GM21786 (cell line): ENCODE data around the gene RPL36.

Source experiments
- ATAC-seq: cut with Tn5 transposase; IDR thresholded peaks from one replicate; pipeline ENCODE4 v1.9.1; 2021; ENCODE audit not compliant: unreplicated experiment

The RPL36 gene

DNA sequence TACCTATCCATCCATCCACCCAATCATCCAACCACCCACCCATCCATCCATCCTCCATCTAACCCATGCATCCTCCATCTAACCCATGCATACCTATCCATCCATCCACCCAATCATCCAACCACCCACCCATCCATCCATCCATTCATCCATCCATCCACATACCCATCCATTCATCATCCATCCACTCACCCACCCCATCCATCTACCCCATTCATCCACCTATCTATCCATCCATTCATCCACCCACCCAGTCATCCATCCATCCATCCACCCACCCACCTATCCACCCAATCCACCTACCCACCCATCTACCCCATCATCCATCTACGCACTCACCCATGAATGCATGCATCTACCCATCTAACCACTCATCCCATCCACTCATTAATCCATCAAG lies 16.3 kb upstream of the RPL36 start:
- no peak for ATAC-seq

DNA sequence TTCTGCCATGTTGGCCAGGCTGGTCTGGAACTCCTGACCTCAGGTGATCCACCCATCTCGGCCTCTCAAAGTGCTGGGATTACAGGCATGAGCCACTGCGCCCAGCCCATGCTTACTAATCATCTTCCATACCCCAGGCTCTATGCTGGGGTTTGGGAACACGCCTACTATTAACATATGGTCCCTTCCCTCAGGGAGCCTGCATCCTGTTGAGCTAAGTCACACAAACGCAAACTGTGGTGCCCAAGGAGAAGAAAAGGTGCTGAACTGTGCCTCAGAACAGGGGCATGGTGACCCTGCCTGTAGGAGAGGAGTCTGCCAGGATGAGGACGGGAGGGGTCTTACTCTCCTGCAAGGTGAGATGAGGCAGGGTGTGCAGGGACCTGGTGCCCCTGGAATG lies 15.4 kb upstream of the RPL36 start:
- ATAC-seq, result no peak

DNA sequence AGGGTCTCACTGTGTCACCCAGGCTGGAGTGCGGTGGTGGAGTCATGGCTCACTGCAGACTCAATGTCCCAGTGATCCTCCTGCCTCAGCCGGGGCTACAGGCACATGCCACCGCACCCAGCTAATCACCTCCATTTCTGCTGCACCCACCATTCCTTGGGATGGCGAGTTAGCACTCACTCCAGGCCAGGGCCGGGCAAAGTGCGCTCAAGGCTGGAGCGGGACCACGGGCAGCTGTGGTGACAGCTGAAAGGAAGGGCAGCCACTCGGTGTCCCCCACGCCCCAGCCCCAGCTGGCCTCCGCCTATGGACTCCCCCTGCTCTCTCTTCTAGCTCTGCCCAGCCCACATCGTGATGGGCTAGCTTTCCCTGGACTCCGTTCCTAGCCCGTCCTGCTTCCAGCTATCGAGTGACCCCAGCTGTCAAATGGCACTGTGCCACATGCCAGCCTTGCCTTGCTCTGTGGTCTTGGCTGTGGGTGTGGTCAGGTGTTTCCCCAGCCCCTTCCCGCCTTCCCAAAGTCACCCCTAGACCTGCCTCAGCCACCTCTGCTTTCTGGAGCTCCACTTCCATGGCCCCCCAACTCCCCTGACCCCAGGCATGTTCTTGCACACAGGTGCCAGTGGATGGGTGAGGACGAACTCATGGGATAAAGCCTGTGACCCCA lies 13.9 kb upstream of the RPL36 start:
- ATAC-seq, result no peak

DNA sequence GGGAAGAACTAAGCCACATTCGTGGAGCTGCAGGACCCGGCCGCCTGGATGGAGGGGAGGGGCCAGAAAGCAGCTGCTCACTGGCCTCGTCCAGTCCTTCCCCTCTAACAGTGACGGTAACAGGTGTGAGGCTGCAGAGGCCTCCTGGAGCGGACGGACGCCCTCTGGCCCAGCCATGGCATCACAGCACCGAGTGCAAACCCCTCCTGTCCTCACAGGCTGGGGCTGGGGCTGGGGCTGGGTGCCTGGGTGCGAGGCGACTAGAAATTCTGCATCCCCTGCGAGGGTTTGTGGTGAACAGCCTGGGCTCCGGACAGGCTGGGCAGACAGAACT lies 13.4 kb upstream of the RPL36 start:
- no peak for ATAC-seq

DNA sequence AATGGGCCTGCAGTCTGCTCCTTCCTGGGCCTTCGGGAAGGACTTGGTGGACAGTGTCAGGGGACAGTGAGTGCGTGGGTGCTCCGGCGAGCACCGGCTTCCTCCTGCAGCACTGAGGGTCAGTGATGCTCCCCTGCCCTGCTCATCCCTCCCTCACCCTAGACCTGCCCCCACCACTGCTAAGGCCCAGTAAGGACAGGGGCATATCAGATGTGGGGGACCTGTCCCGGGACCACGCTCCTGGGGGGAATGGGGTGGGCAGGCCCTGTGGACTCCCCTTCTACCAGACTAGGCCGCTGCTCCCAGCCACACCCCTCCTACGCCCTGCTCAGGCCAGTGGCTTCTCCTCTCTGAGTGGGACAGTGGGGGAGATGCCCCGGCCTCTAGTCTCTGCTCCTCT lies 13.0 kb upstream of the RPL36 start:
- no peak for ATAC-seq

DNA sequence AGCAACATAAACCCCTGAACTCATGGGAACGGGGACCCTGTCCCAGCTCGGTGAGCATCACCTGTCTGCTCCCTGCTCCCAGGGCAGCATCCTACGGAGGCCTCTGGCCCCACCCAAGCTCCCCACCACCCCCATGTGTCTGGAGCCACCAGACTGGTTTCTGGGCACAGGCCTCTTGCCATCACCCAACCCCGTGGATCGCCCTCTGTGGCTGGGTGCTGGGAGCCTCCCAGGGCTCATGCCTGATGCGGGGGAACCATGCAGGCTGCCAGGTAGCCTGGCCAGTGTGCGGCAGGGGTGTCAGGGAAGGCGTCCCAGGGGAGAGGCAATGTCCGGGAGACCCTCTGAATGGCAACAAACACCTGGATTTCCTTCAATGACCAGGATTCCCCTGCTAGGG lies 12.5 kb upstream of the RPL36 start:
- ATAC-seq, result no peak

DNA sequence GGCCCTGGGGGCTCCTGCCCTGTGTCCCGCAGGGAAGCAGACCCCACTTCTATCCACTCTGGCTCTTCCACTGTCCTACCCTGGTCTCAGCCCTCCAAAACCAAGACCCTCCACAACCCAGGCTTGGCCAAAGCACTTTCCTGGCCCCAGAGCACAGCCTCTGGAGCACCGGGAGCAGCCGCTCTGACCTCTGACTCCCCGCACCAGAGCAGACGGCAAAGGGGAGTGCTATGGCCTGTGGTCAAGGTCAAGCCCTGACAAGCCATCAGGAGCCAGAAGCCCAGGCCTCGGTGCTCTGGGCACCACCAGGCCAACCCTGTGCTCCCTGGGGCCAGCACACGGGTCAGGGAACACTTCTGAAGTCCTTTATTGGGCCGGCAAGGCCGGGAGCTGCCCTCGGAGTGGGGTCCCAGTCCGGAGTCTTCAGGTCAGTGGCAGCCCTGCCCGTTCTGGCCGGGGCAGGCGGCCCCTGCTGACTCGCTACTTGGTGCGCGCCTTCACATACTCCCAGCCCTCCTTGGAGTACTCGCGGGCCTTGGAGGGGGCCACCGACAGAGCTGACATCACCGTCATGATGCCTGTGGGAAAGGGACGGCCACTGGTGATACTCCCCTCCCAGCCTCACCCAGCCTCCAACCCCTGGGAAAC lies 11.9 kb upstream of the RPL36 start:
- no peak for ATAC-seq

DNA sequence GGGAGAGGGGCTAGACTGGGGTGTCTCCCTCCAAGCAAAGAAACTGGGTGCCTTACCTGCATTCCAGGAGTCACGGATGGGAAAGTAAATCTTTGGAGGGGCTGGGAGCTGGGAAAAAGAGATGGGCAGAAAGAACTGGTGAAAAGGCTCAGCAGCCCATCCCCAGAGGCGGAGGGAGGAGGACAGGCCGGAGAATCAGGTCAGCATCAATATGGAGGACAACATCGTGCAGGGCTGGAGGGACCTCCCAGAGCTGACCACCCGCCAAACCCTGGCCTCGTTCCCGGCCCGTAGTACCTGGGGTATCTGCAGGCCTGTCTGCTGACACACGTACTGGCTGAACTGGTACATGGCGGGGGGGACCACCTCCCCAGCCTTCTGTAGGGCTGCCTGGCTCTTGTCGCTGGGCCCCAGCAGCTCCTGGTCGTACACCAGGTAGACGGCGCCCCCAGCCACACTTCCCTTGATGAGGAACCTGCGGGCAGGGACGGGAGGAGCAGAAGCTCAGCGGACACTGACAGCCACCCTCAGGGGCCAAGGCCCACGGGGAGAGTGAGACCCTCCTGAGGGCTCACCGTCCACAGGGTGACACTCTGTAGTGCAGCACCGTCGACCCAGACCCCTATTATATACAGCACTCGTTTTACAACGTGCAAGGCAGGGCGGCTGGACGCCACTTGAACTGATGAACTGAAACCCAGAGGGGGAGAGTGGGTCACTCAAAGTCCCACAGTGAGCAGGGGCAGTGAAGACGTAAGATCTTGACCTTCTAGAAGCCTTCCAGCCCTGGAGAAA lies 10.6 kb upstream of the RPL36 start:
- ATAC-seq, result no peak

DNA sequence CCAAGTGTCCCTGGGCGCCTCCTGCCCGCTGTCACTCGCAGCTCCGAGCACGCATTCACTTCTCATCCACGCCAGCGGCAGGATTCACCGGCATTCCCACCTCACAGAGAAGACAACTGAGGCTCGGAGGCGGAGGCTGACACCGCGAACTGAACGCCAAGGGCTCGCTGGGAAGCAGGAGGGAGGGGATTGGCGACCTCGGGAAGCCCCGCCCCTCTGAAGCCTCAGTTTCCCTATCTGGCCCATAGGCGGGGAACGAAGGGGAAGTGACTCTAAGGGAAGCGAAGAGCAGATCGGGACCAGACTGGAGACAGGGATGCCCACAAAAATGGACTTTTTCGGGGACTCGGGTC lies 10.0 kb upstream of the RPL36 start:
- no peak for ATAC-seq

DNA sequence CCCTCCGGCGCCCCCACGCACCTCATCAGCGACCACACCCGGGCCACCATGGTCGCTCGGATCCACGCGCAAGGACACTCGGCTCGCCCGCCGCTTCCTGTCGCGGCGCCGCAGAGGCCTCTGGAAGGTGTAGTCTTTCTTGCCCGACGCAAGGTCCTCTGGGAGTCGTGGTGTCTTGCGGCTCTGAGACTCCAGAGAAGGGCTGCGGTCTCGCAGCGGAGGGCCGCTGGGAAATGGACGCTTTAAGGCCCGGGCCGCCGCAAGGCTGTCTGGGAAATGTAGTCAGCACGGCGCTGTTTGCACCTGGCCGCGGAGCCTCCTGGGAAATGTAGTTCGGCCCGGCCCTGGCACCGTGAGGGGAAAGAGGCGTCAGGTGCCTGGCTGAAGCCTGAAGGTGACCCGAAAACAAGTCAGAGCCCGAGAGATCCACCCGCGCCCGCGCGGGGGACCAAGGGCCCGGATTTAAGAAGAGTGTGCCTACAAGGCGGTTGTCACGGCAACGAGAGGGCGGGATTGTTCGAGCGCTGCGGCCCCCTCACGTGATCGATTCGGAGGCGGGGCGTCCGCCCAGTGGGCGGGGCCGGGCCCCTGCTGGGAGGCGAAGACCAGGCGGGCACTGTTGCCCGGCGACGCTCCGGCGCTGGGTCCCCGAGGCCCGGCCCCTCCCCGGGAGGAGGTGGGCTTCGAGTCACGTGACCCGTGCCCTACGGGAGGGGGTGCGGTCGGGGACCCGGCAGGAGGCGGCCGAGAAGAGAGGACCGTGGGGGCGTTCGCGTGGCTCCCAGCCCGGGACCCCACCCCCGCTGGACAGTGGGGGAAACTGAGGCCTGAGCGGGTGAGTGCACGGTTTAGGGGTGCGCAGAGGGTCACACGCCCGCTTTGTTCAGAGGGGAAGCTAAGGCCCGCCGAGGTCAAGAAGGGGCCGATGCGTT lies 9.4 kb upstream of the RPL36 start, which contains the start of the genes HSD11B1L and MICOS13:
HSD11B1L (plus strand) TSS at position 591 of the 932 bp plus-strand sequence. CDS start 3,806 bp downstream, outside the sequence.
MICOS13 (minus strand) TSS at position 80 of the 932 bp plus-strand sequence; CDS start at position 50, 30 bp downstream.
- ATAC-seq, result peak; percentile 91

DNA sequence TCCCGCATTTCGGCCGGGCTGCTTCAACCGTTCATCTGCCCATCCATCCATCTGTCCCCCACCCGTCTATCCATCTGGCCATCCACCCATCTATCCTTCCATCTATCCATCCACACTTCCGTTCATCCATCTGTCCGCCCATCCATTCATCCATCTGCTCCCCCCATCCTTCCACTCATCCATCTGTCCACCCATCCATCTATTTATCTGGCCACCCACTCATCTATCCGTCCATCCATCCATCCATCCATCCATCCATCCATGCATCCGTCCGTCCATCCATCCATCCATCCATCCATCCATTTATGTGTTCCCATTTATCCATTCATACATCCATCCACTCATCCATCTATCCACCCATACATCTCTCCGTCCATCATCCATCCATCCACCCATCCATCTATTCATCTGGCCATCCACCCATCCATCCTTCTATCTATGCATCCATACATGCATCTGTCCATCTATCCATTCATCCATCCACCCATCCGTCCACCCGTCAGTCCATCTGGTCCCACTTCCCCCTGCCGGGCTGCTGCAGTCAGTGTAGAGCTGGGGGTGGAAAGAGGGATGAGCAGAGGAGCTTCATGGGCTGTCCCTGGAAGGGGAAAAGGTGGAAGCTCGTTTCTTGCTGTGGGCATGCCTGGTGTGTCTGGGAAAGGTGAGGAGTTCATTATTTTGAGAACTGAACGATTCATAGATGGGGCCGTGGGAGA lies 8.5 kb upstream of the RPL36 start:
- no peak for ATAC-seq

DNA sequence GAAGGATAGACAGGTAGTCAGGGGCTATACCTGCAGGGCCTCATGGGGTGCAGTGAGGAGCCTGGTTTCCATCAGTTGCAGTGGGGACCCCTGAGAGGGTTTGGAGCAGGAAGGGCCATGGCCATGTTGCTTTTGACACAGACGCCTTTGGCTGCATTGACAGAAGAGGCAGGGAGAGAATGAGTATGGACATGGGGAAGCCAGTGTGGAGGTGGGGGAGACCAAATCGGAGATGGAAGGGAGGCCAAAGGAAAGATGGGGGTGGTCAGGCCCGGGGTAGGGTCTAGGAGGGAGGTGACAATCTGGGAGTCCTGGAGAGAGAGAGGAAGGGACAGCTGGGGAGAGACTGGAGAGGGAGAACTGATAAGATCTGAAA lies 8.0 kb upstream of the RPL36 start:
- no peak for ATAC-seq

DNA sequence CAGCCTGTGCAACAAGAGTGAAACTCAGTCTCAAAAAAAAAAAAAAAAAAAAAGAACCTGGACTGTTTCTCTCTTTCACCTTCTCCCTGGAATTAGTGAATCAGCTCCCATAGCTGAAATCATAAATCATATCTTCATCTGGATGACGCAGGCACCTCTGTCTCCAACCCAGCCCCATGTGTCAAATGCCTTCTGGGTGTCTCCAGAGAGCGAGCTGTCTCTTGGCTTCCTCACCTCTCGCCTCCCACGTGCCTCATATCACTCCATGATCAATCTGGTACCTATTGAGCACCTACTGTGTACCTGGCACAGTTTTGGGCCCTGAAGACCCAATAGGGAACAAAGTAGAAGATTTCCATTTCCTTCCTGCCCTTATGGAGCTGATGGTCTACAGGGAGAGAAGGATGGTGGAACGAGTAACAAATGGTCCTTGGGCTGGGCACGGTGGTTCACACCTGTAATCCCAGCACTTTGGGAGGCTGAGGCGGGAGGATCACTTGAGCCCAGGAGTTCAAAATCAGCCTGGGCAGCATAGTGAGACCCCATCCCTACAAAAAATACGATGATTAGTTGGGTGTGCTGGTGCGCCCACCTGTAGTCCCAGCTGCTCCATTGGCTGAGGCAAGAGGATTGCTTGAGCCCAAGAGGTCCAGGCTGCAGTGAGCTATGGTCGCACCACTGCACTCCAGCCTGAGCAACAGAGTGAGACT lies 6.8 kb upstream of the RPL36 start:
- no peak for ATAC-seq

DNA sequence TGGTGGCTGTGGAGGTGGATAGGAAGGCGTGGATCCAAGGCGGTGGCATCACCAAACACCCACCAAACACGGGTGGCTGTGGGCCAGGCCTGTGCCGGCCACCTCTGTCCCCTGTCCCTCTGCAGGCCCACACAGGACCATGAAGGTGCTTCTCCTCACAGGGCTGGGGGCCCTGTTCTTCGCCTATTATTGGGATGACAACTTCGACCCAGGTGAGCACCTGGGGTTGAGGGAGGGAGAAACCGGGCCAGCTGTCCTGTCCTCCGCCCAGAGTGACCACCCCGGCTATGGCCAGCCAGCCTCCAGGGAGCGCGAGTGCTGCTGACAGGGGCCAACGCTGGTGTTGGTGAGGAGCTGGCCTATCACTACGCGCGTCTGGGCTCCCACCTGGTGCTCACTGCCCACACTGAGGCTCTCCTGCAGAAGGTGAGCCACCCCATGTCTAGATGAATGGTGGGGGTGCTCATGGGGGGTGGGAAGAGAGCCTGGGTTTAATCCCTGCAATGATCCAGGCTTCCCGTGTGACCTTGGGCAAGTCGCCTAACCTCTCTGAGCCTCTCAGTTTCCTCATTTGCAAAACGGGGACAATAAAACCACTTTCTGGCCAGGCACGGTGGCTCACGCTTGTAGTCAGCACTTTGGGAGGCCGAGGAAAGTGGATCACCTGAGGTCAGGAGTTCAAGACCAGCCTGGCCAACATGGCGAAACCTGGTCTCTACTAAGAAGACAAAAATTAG lies 5.2 kb upstream of the RPL36 start:
- ATAC-seq, result no peak

DNA sequence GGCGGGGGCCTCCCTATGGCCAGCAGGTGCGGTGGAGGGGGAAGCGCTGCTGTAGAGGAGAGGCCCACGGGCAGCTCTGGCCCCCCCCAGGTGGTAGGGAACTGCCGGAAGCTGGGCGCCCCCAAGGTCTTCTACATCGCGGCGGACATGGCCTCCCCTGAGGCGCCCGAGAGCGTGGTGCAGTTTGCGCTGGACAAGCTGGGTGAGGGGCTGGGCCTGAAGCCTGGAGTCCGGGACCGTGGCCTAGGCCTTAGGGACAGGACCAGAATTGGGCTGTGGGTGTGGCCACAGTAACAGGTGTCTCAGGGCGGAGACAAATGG lies 3.8 kb upstream of the RPL36 start:
- no peak for ATAC-seq

DNA sequence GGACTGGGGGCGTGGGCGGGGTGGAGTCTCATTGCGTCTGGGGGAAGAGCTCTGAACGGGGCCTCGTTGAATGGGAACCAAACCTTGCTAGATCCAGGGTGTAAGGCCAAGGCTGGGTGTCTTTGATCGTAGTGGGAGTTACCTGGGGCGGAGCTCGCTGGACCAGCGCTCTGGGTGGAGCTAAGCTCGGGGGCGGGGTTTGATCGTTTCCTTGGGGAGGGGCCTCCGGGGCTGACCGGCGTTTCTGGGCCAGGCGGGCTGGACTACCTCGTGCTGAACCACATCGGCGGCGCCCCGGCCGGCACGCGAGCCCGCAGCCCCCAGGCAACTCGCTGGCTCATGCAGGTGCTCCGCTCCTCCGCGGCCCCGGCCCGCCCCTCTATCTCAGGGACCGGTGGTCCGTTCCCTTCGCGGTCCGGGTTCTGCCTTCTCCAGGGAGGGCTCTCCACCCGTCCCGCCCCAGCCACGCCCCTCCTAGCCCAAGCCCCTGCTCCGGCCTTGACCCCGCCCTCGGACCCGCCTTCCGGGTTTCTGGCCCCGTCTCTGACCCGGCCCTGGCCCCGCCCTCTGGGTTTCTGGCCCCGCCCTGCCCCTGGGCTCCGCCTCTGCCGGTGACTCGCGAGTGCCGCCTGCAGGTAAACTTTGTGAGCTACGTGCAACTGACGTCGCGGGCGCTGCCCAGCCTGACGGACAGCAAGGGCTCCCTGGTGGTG lies 3.3 kb upstream of the RPL36 start:
- peak; percentile 53 for ATAC-seq

DNA sequence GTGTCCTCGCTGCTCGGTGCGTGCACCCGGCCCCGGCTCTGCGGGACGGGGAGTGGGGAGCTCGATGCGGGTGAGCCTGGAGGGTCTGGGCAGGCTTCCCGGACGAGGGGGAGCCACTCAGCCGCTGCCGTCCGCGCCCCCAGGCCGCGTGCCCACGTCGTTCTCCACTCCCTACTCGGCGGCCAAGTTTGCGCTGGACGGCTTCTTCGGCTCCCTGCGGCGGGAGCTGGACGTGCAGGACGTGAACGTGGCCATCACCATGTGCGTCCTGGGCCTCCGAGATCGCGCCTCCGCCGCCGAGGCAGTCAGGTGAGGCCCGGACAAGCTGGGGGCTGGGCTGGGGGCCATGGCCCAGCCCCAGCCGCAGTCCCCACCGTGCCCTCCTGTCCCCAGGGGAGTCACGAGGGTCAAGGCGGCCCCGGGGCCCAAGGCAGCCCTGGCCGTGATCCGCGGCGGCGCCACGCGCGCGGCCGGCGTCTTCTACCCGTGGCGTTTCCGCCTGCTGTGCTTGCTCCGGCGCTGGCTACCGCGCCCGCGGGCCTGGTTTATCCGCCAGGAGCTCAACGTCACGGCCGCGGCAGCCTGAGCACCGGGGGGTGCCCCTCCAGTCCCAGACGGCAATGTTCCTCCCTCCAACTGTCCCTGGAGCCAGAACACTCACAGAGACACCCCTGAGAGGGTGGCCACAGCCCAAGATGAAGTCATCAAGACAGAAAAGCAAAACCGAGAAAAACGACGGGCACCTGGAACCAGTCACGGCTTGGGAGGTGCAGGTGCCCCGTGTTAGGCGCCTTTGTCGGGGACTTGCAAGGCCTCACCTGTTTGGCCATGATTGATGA lies 2.5 kb upstream of the RPL36 start:
- ATAC-seq, result no peak
